Measurements from ENCODE around the gene CRKL. TPM values are rescaled to one million over a fixed set of nuclear protein-coding genes. Genes with fewer than 3 reads are reported as not detected.

CRKL gene
- total RNA-seq, 1 donor: 38.4 TPM

- H3K36me3 ChIP-seq (ENCODE audit: insufficient read depth, low read length): peaks cover 46% of the 10 kb centered on the region
- peaks cover 8% of the 10 kb centered on the region for H3K4me1 ChIP-seq (ENCODE audit: insufficient read depth, low read length)
- H4K20me1 ChIP-seq (ENCODE audit: insufficient read depth, low read length): peaks cover 50% of the 10 kb centered on the region
- no peak overlapping the region for H3K27ac ChIP-seq (ENCODE audit: low read depth, low read length)
- DNase-seq (ENCODE audit: insufficient read length, low spot score, missing footprints): peak; percentile 62
- H3K9me3 ChIP-seq (ENCODE audit: low read depth, low read length): no peaks in the 10 kb centered on the region
- no peaks in the 10 kb centered on the region for H3K27me3 ChIP-seq (ENCODE audit: insufficient read depth, low read length)
- no peak overlapping the region for H3K4me2 ChIP-seq (ENCODE audit: insufficient read depth, low read length)
- no peak for TF ChIP-seq CTCF (IDR thresholded peaks at IDR 0.05; ENCODE audit: extremely low read depth, low read depth, low read length)
- H2AFZ ChIP-seq (ENCODE audit: low read length): no peak overlapping the region
- peaks cover 62% of the 10 kb centered on the region for H3K79me2 ChIP-seq (ENCODE audit: insufficient read depth, low read length)
- no peak overlapping the region for H3K4me3 ChIP-seq (ENCODE audit: insufficient read depth, low read length)
Measured at GRCh38 chr22:20952544-20953341, 35.5 kb downstream of the CRKL start.

- Histone ChIP-seq H3K9me3 (ENCODE audit: low read depth, low read length) (no peaks in the 10 kb centered on the region), H3K79me2 (ENCODE audit: insufficient read depth, low read length) (peaks cover 56% of the 10 kb centered on the region), H3K36me3 (ENCODE audit: insufficient read depth, low read length) (peaks cover 46% of the 10 kb centered on the region), H3K4me2 (ENCODE audit: insufficient read depth, low read length) (no peak overlapping the region), H3K4me1 (ENCODE audit: insufficient read depth, low read length) (peaks cover 13% of the 10 kb centered on the region), H4K20me1 (ENCODE audit: insufficient read depth, low read length) (peaks cover 49% of the 10 kb centered on the region), H2AFZ (ENCODE audit: low read length) (no peak overlapping the region), H3K4me3 (ENCODE audit: insufficient read depth, low read length) (no peak overlapping the region), H3K27ac (ENCODE audit: low read depth, low read length) (no peak overlapping the region), H3K27me3 (ENCODE audit: insufficient read depth, low read length) (no peaks in the 10 kb centered on the region)
- DNase-seq (ENCODE audit: insufficient read length, low spot score, missing footprints): no peak
- no peak for TF ChIP-seq CTCF (IDR thresholded peaks at IDR 0.05; ENCODE audit: extremely low read depth, low read depth, low read length)
Measured at GRCh38 chr22:20953342-20953608, 36.1 kb downstream of the CRKL start.

GRCh38 chr22:20953668-20954500 is 36.7 kb downstream of the CRKL start:
- no peaks in the 10 kb centered on the region for H3K27me3 ChIP-seq (ENCODE audit: insufficient read depth, low read length)
- H4K20me1 ChIP-seq (ENCODE audit: insufficient read depth, low read length): peaks cover 43% of the 10 kb centered on the region
- H3K79me2 ChIP-seq (ENCODE audit: insufficient read depth, low read length): peaks cover 50% of the 10 kb centered on the region
- no peak for TF ChIP-seq CTCF (IDR thresholded peaks at IDR 0.05; ENCODE audit: extremely low read depth, low read depth, low read length)
- no peak overlapping the region for H3K27ac ChIP-seq (ENCODE audit: low read depth, low read length)
- H3K4me3 ChIP-seq (ENCODE audit: insufficient read depth, low read length): no peak overlapping the region
- H3K4me1 ChIP-seq (ENCODE audit: insufficient read depth, low read length): peaks cover 13% of the 10 kb centered on the region
- DNase-seq (ENCODE audit: insufficient read length, low spot score, missing footprints): peak; percentile 51
- no peak overlapping the region for H2AFZ ChIP-seq (ENCODE audit: low read length)
- H3K4me2 ChIP-seq (ENCODE audit: insufficient read depth, low read length): no peak overlapping the region
- H3K9me3 ChIP-seq (ENCODE audit: low read depth, low read length): no peaks in the 10 kb centered on the region
- H3K36me3 ChIP-seq (ENCODE audit: insufficient read depth, low read length): peaks cover 46% of the 10 kb centered on the region

- TF ChIP-seq CTCF (IDR thresholded peaks at IDR 0.05; ENCODE audit: extremely low read depth, low read depth, low read length): no peak
- Histone ChIP-seq H3K36me3 (ENCODE audit: insufficient read depth, low read length) (peaks cover 32% of the 10 kb centered on the region), H3K27me3 (ENCODE audit: insufficient read depth, low read length) (no peaks in the 10 kb centered on the region), H2AFZ (ENCODE audit: low read length) (no peak overlapping the region), H3K27ac (ENCODE audit: low read depth, low read length) (no peak overlapping the region), H3K9me3 (ENCODE audit: low read depth, low read length) (no peaks in the 10 kb centered on the region), H3K4me1 (ENCODE audit: insufficient read depth, low read length) (peaks cover 13% of the 10 kb centered on the region), H4K20me1 (ENCODE audit: insufficient read depth, low read length) (peaks cover 34% of the 10 kb centered on the region), H3K4me3 (ENCODE audit: insufficient read depth, low read length) (no peak overlapping the region), H3K4me2 (ENCODE audit: insufficient read depth, low read length) (no peak overlapping the region), H3K79me2 (ENCODE audit: insufficient read depth, low read length) (peaks cover 34% of the 10 kb centered on the region)
- no peak for DNase-seq (ENCODE audit: insufficient read length, low spot score, missing footprints)
Measured at GRCh38 chr22:20955548-20955947, 38.3 kb downstream of the CRKL start.
